GM21528 (cell line): ENCODE results near the gene CEP89.
"Not testable (repeated sequence)": the region's sequence is repeated elsewhere in the genome, so short reads cannot be mapped to it uniquely, and the experiment has no call there.

Experiments used
- ATAC-seq: cut with Tn5 transposase; IDR thresholded peaks from one replicate; pipeline ENCODE4 v1.9.1; 2021; ENCODE audit warnings: mild to moderate bottlenecking, moderate library complexity; ENCODE audit not compliant: unreplicated experiment, low FRiP score

Gene CEP89

DNA sequence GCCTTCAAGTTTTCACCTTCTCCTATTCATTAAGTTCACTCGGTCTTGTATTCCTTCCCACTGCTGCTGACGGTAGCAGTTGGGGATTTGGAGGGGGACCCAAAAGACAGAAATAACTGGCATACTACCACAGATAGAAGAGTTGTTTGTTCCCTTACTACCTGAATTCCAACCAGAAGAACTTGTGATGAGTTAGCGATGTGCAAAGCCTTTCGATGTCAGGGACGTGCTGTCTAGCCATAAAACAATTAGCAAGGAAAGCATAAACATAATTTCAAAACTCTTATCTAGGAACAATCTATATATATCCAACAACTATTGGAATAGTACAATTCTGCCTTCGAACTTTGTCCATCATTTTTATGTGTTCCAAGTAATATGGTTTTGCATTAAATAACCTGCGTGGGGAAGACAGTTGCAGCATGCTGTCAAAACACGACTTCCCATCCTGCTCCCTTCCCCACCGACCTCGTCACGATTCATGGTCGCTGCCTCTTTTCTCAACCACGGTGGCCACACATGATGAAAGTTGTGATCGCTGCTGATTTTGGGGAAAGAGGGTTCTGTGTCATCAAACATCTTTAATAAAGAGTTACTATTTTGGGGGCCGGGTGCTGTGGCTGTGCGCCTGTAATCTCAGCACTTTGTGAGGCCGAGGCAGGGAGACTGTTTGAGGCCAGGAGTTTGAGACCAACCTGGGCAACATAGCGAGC is 98.4 kb downstream of the CEP89 start:
- no peak for ATAC-seq

DNA sequence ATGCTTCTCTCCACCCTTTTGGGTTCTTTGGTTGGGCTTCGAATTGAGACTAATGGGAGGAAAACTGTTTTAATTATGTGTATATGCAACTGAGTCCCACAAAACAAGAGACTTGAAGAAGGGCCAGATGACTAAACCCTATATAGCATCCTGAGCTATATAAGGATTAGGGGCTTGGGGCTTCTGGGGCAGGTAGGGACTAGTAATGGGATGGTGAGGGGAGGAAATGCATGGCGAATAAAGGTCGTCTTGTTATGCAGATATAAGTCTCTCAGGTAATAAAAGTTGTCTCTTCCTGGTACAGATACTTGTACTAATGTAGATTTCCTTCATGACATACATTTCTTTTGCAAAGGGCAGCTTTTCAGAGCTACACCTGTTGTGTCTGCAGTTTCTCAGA is 99.4 kb downstream of the CEP89 start:
- ATAC-seq: no peak

DNA sequence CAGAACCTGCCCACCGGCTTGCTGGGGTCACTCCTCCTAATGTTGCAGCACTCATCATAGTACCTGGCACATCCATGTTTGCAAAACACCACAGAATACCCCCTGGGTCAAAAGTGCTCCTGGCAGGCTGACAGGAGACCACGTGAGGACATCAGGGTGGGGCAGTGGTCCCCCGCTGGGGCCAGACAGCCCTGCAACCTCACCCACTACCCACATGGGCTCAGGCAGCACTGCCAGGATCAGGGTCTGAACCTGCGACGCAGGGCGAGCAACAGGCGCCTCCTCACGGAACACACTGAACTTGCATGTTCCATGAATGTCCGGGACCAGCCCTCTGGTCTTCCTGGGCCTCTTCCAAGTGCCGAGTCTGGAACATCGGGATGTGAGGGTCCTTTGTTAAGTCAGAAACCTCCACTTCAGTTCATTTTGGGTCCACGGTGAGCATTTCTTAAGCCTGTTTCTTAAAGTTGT is 100.7 kb downstream of the CEP89 start:
- ATAC-seq: no peak

DNA sequence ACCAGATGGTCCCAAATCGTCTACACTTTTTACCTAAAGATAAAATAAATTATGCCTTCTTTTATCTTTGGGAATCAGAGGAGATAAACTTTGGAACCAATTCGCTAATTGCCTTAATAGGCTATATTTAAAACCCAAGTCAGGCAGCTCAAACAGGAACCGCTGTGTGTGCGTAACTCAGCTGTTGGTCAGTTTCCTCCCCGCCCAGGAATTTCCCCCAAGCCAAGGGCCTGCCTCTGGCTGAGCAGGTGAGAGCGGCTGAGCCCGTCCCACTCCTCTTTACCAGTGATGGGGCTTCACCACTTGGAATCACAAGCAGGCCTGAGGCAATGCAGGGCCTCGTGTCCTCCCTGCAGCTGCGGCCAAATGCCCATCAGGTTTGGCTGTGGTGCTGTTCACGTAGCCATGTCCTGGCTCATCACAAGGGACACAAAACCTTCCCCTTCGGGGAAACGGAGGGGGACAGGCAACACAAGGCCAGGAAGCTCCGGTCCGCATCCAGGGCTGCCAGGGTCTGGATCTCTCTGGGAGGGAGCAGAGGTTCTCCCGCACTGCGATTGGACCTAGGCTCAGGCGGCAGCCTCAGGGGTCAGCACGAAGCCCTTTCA is 101.7 kb downstream of the CEP89 start:
- no peak for ATAC-seq

DNA sequence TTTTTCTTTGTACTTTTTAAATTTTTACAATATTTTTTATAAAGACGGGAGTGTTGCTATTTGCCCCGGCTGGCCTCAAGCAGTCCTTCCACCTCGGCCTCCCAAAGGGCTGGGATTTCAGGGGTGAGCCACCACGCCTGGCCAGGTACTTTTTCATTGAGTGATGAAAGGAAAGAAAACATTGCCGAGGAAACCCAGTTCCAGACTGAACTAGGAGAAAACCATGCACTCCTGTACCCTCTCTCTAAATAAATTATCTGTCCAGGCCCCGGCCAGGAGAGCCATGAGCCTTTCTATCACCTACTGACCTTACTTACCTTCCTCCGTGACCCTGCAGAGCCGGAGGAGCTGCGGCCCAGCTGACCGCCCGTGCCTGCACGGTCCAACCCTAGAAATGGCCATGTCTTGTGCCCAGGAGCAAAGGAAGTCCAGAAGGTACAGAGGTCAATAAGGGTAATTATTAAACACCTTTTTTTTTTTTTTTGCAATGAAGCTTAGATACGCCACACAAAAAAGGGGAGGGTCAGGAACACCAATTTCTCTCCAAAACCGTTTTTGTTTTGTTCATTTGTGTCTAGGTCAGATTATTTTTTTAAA is 102.3 kb downstream of the CEP89 start, which contains the start of gene SLC7A9:
Gene SLC7A9 (minus strand): TSS at position 399 of the 597 bp plus-strand sequence. CDS start 1,233 bp downstream, outside the sequence.
- ATAC-seq: no peak

DNA sequence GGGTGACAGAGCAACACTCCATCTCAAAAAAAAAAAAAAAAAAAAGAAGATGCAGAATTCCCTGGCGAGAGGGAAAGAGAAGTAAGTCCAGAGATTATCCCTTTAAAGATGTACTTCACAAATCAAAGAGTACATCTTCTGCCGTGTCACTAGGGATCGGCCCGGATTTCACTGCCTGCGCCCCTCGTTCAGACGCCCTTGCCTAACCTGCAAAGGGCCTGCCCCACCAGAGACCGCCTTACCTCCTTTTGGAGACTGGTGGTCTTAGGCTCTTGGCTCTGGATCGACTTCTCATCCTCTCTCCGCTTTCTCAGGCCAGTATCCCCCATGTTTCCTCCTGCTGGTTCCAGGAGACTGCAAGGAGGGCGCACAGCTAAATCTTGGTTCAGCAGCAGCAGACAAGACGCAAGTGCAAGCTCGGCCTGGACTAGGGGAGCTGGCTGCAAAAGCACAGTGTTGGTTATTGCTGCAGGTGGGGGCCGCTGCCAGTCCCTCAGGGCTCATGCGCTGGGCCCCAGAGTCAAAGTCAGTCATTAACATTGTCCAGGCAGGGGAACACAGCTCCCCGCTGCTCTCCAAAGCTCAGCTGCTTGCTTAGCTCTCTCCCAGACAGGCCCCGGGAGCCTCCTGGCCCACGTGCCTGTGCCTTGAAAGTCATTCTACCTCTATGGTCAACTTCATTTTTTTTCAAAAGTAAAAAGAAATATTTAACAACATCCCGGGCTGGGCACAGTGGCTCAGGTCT is 103.4 kb downstream of the CEP89 start:
- ATAC-seq: no peak

DNA sequence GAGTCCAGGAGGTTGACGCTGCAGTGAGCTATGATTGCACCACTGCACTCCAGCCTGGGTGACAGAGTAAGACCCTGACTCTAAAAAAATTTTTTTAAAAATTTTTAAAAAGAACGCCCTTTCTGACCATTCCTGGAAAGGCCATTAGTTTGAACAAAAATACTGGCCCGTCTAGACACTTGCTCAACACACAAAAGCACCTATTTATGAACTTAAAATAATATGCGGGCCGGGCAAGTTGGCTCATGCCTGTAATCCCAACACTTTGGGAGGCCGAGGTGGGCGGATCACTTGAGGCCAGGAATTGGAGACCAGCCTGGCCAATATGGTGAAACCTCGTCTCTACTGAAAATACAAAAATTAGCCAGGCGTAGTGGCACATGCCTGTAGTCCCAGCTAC is 104.3 kb downstream of the CEP89 start:
- ATAC-seq: not testable (repeated sequence)

DNA sequence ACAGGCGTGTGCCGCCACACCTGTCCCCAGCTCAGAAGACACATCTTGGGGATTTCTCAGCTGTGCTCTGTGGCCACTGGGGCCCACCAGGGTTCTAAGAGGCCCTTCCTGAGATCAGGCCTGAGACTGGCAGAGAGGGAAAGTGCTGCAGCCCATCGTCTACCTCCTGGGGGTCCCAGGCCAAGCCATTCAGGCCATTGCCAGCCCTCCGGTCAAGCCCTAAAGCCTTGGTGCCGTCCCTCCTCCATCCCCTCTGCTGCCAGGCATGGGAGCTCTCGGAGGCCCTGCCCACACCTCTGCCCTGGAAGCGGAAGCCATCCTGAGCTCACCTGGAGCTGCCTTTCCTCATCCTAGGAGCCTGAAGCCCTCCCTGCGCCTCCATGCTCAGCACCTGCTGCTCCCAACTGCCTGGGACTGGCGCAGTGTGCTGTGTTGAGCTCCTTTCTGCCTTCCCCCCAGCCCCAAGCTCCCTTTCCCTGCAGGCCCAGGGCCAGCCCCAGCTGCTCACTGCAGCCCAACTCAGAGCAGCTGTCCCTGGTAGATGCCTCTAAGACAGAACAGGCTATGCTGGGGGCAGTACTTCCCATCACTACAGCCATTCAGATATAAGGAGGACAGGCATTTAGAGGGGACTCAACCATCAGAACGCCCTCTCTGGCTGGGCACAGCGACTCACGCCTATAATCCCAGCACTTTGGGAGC is 105.0 kb downstream of the CEP89 start:
- ATAC-seq: no peak

DNA sequence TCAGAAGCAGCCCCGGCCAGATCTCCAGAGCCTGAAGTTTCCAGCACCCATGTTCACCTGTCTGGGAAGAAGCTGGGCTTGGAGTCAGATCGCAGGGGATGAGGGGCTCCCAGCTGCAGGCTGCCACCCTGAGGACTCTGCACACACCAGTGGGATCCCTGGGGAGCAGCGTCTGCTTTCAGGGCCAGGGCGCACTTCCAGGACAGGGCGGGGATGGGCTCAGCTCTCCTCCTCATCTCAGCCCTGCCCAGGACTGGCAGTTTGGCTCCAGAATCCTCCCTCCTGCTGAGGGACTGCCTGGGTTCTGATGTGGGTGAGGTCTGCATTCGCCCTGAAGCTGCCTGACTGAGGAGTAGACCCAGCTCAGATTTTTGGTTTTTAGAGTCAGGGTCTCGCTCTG is 105.7 kb downstream of the CEP89 start:
- no peak for ATAC-seq

DNA sequence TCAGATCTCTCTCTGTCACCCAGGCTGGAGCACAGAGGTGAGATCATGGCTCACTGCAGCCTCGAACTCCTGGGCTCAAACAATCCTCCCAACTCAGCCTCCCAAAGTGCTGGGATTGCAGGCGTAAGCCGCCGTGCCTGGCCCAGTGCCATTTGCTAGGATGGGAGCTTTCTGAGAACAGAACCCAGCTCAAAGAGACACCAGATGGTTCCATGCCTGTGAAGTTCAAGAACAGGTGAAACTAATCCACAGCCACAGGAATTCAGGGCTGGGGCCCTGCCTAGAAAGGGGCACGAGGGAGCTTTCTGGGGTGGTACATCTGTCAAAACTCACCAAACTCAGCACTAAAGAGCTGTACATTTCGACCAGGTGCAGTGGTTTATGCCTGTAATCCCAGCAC is 106.4 kb downstream of the CEP89 start:
- no peak for ATAC-seq

DNA sequence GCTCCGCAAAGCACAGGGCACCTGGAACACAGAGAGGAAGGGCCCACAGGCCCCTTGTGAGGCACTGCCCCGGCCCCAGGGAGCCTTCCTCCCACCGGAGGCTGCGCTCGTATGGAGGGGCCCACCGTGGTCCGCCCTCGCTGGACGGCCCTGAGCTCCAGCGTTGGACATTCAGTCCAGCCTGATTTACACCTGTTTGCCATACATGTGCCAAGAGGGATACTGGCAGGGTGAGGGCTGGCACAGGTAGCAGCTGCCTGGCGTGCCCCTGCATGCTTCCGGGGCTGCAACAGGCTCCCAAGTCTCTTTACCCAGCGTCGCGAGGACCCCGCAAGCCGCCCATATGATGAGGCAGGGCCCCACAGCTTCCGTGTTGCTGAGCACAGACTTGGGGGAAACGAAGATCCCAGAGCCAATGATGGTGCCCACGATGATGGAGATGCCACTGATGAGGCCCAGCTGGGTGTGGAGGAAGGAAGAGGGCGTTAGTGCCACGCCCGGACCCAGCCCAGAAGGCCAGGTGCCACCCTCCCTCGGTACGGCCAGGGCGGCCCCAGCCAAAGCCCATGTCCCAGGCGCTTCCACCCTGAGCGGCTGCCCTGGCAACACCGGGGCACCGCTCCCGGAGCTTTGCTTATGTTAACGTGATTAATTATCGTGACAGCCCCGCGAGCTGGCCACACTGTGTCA is 107.3 kb downstream of the CEP89 start:
- no peak for ATAC-seq

DNA sequence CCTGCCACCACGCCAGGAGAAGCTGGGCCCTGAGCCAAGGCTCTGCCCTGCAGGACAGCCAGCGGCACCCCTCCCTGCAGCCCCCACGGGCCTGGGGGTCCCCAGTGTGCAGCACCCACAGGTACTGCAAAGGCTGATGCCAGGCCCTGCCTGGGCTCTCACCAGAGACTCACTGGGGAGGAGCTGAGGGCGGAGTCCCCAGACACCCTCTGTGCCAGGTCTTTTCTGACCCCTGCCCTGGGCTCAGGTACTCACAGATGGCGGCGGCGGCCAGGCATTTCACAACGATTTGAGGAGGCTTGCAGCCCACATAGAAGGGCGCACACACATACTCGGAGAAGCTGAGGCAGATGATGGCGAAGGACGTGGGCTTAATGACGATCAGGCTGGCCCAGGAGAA is 107.9 kb downstream of the CEP89 start:
- ATAC-seq: no peak

DNA sequence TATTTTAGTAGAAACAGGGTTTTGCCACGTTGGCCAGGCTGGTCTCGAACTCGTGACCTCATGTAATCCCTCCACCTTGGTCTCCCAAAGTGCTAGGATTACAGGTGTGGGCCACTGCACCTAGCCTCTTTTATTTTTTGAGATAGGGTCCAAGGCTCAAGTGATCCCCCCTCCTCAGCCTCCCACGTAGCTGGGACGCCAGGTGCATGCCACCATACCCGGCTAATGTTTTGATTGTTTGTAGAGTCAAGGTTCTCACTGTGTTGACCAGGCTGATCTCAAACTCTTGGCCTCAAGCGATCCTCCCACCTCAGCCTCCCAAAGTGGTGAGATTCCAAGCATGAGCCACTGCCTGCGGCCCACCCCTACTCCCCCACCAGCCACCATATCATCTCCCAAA is 108.5 kb downstream of the CEP89 start:
- ATAC-seq: no peak

DNA sequence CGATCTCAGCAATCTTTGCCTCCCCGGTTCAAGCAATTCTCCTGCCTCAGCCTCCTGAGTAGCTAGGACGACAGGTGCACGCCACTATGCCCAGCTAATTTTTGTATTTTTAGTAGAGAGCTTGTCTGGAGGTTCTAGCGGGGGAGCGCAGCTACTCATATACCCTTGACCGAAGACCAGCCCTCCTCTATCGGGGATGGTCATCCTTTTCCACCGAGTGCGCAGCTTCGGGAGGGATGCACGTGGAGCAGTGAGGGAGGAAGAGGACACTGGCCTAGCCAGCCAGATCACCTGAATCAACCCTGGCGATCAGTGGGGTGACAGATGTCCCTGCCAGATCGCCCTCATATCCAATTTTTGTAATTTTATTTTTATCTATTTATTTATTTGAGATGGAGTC is 109.0 kb downstream of the CEP89 start:
- no peak for ATAC-seq

DNA sequence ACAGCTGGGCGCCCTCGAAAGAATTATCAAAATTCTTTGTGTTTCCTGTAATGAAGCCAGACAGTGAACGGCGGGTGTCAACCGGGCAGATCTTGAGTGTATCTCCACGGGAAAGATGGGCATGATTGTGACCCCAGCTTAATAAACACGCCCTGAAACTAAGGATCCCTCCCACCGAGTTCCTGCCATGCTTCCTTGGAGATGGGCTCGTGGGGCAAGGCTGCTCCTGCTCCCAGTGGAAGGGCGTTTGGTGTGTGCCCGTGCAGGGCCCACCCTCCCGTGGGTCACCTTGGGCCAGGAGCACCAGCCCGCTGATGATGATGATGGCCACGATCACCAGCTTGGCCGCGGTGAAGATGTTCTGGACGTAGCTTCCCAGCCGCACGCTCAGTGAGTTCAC is 109.6 kb downstream of the CEP89 start:
- ATAC-seq: no peak

DNA sequence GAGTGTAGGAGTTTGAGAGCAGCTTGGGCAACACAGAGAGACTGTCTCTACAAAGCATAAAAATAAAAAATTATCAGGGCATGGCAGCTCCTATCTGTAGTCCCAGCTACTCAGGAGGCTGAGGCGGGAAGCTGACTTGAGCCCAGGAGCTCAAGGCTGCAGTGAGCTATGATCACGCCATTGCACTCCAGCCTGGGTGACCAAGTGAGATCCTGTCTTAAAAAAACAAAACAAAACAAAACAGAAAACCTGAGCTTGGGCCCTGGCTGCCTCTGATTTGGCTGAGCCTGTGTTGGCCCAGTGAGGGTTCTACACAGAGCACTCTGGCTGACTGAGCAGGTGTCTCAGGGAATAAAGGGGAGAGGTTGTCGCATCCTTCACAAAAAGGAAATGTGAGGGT is 110.2 kb downstream of the CEP89 start:
- ATAC-seq: no peak

DNA sequence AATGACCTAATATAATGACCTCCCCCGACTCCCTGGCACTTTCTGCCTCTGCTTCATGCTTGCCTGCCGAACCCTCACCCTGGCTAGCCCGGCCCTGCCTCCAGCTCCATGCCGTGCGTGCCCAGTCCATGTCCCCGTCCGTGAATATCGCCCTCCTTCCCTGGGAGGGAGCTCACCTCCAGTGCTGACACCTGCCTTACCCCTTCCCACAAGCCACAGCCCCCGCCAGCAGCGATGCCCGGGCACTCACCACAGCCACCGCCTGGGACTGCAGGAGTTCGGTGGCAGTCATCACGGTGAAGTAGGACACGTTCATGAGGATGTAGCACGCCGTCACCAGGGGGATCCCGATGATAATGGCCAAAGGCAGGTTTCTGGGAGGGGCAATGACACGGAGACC is 112.2 kb downstream of the CEP89 start:
- ATAC-seq: no peak

DNA sequence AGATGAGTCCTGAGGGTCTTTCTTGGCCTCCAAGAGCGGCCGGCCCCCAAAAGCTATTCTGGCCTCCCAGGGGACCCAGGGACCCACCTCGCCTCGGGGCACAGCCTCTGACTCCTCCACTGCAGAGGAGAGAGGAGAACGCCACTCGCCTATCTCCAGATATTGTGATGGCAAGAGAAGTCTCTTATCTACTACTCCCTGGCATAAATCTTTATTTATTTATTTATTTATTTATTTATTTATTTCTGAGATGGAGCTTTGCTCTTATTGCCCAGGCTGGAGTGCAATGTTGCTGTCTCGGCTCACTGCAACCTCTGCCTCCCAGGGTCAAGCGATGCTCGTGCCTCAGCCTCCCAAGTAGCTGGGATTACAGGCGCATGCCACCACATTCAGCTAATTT is 113.2 kb downstream of the CEP89 start:
- ATAC-seq: no peak

DNA sequence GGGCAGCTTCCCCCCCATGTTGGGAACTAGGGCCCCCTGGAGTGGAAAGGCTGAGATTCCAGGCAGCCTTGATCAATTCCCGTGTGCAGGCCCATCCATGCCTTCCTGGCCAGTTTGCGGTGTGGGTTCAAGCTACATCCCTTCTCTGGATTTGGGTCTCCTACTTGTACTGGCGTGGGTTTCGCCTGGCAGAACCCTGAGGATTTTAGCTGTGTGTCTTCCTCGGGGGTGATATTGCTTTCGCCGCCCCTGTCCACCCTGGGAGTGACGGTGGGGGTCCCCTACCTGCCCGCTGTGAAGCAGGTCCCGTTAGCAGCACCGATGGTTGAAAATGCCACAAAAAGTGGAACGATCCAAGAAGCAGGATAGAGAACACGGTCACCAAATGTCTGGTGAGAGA is 113.6 kb downstream of the CEP89 start:
- no peak for ATAC-seq

DNA sequence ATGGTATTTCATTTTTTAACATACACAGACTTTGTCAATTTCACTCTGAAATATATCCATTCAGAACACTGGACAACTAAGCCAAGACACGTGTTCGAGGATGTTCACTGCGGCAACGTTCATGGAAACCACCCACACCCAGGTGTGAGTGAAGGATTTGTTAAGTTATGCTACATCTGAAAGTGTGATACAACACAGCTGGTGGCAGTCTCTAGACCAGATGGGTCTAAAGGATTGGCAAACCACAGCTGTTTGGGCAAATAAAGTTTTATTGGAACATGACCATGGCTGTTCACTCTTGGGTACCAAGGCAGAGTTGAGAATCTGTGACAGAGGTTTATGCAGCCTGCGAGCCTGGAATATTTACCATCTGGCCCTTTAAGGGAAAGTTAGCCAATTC is 114.2 kb downstream of the CEP89 start:
- no peak for ATAC-seq
